OCI-LY7 (cell line): ENCODE data around the gene ZNF486. TPM values are rescaled to one million over a fixed set of nuclear protein-coding genes. Genes with fewer than 3 reads are reported as not detected.

Experiments
- BruUV-seq: library from RNA; stranded (reverse); fragments of 400-500 nt; replicated peaks from 2 replicates; lab custom pipeline; 2021; lab: Mats Ljungman, UMichigan
- CTCF ChIA-PET: fragments of 300-600 bp; sonication (Branson Sonifier 250); formaldehyde crosslinking; loops from one replicate; lab custom pipeline; 2022; ENCODE audit warnings: antibody characterized with exemption; ENCODE audit not compliant: unreplicated experiment; lab: Charles Lee
- POLR2A ChIA-PET: fragments of 300-600 bp; sonication (Branson Sonifier 250); formaldehyde crosslinking; loops from one replicate; lab custom pipeline; 2022; ENCODE audit warnings: antibody characterized with exemption; lab: Charles Lee
- DNase-seq: peaks from one replicate; pipeline ENCODE4 v3.0.0-alpha.2; 2015; ENCODE audit warnings: low spot score
- H2AFZ ChIP-seq: fragments of 200-600 bp; sonication (generic), shearing (Covaris generic); 2 replicates; pipeline ENCODE4 v1.6.1; 2014; ENCODE audit warnings: mild to moderate bottlenecking, antibody characterized with exemption, low read length, moderate library complexity
- H3K27ac ChIP-seq: fragments of 200-600 bp; sonication (generic); 2 replicates; pipeline ENCODE4 v1.5.1; 2014; ENCODE audit warnings: mixed run types, low read depth, mild to moderate bottlenecking, moderate library complexity, low read length, inconsistent platforms; ENCODE audit not compliant: poor library complexity, severe bottlenecking
- H3K36me3 ChIP-seq: fragments of 200-600 bp; sonication (generic); 2 replicates; pipeline ENCODE4 v1.6.1; 2014; ENCODE audit warnings: mild to moderate bottlenecking, antibody characterized with exemption, low read length, moderate library complexity, mixed read lengths; ENCODE audit not compliant: insufficient read depth
- H3K4me1 ChIP-seq: fragments of 200-600 bp; sonication (generic); 2 replicates; pipeline ENCODE4 v1.5.1; 2014; ENCODE audit warnings: mild to moderate bottlenecking, low read length; ENCODE audit not compliant: insufficient read depth, poor library complexity, severe bottlenecking
- H3K4me2 ChIP-seq: fragments of 200-600 bp; sonication (generic); 2 replicates; pipeline ENCODE4 v1.6.1; 2014; ENCODE audit warnings: mild to moderate bottlenecking, low read length
- H3K4me3 ChIP-seq: fragments of 200-600 bp; sonication (generic); 2 replicates; pipeline ENCODE4 v1.5.1; 2014; ENCODE audit warnings: mild to moderate bottlenecking, low read depth, low read length; ENCODE audit not compliant: poor library complexity, severe bottlenecking
- H3K79me2 ChIP-seq: fragments of 200-600 bp; sonication (generic); 2 replicates; pipeline ENCODE4 v1.6.1; 2016; ENCODE audit warnings: low read depth, mild to moderate bottlenecking, low read length, moderate library complexity, mixed read lengths; ENCODE audit not compliant: insufficient read depth
- H3K9me2 ChIP-seq: fragments of 200-600 bp; sonication (generic); 2 replicates; pipeline ENCODE4 v1.6.1; 2016; ENCODE audit warnings: mild to moderate bottlenecking, low read length, mixed read lengths; ENCODE audit not compliant: insufficient read depth
- H3K9me3 ChIP-seq: fragments of 200-600 bp; sonication (generic); 2 replicates; pipeline ENCODE4 v1.6.1; 2014; ENCODE audit warnings: mild to moderate bottlenecking, mixed run types, low read length, mixed read lengths
- H4K20me1 ChIP-seq: fragments of 200-600 bp; sonication (generic); 2 replicates; pipeline ENCODE4 v1.6.1; 2014; ENCODE audit warnings: mild to moderate bottlenecking, antibody characterized with exemption, low read length, moderate library complexity, mixed read lengths; ENCODE audit not compliant: insufficient read depth
- CTCF ChIP-seq: fragments of 200-600 bp; sonication (generic); conservative IDR thresholded peaks from 2 replicates; pipeline ENCODE4 v1.5.1; 2014; ENCODE audit warnings: mild to moderate bottlenecking, antibody characterized with exemption, low read length, moderate library complexity, mixed read lengths
- EZH2phosphoT487 ChIP-seq: fragments of 200-600 bp; sonication (generic); IDR thresholded peaks from 2 replicates; pipeline ENCODE4 v1.6.1; 2018; ENCODE audit warnings: low read depth, borderline replicate concordance, mild to moderate bottlenecking, mixed run types, antibody characterized with exemption, low read length, moderate library complexity, mixed read lengths
- intact Hi-C: fragments of 100-400 bp; cut with micrococcal nuclease; formaldehyde crosslinking; loops from one replicate; pipeline ENCODE4 v1.10.0; 2022; ENCODE audit not compliant: unreplicated experiment
- total RNA-seq, 2 experiments: library from RNA; depleted of rRNA in 1 of 2; stranded (reverse); fragments of >200 nt in 1 of 2; shearing (Covaris generic) in 1 of 2; gene quantifications; 2 replicates each; pipeline ENCODE4 v1.2.3, GENCODE V29; 2014 to 2022

The ZNF486 gene
- total RNA-seq, 2 experiments from 2014 or later: 0.03 to 0.08 TPM

DNA sequence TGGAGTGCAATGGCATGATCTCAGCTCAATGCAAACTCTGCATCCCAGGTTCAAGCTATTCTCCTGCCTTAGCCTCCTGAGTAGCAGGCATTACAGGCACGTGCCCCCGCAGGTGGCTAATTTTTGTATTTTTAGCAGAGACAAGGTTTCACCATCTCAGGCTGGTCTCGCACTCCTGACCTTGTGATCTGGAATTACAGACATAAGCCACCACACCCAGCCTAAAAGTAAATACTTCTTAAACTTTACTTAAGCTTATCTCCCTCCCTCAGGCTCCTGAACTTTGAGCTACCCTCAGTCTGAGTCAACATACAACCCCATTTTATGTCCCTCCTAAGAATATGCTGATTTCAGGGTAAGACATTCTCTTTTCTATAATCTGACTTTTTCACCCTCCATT lies 66.1 kb downstream of the ZNF486 start:
- H3K79me2 ChIP-seq: peaks cover 90% of the 10 kb centered on the region
- peaks cover 85% of the 10 kb centered on the region for H3K36me3 ChIP-seq
- no peaks in the 10 kb centered on the region for H3K9me2 ChIP-seq
- H4K20me1 ChIP-seq: no peaks in the 10 kb centered on the region
- no peak overlapping the region for H2AFZ ChIP-seq
- no peak overlapping the region for H3K4me3 ChIP-seq
- peaks cover 40% of the 10 kb centered on the region for H3K9me3 ChIP-seq
- H3K4me1 ChIP-seq: peaks cover 18% of the 10 kb centered on the region
- intact Hi-C loops: no loop called here
- BruUV-seq: no TSS peak
- H3K4me2 ChIP-seq: no peak overlapping the region
- ChIA-PET CTCF (no interaction called here), POLR2A (no interaction called here)
- TF ChIP-seq CTCF (no peak), EZH2phosphoT487 (no peak)
- DNase-seq: no peak
- H3K27ac ChIP-seq: no peak overlapping the region

GRCh38 chr19:20235156-20235555 lies 68.1 kb downstream of the ZNF486 start:
- Histone ChIP-seq H3K9me3 (peaks cover 35% of the 10 kb centered on the region), H3K4me2 (0 out of 2 replicates have a peak overlapping the region, but pooled peaks have one; percentile 7), H3K36me3 (peaks cover 71% of the 10 kb centered on the region), H3K79me2 (peaks cover 78% of the 10 kb centered on the region), H3K4me3 (no peak overlapping the region), H3K4me1 (peaks cover 28% of the 10 kb centered on the region), H3K9me2 (no peaks in the 10 kb centered on the region), H3K27ac (no peak overlapping the region), H2AFZ (no peak overlapping the region), H4K20me1 (no peaks in the 10 kb centered on the region)
- BruUV-seq: no TSS peak
- CTCF ChIA-PET: no interaction called here
- TF ChIP-seq EZH2phosphoT487 (no peak), CTCF (no peak)
- intact Hi-C loops: no loop called here
- DNase-seq: no peak
- POLR2A ChIA-PET: interaction anchor here (0.6 to 0.8 kb wide), 5 partner anchors 56 to 809 kb away, joined by 3 to 6 read pairs (median 3); no protein-coding TSS in a partner anchor

GRCh38 chr19:20237773-20238623 lies 71.0 kb downstream of the ZNF486 start:
- DNase-seq: peak; percentile 97
- TF ChIP-seq CTCF (peak; percentile 27; the same call in 1 of the 2 replicates), EZH2phosphoT487 (no peak)
- Histone ChIP-seq H3K4me1 (peaks cover 28% of the 10 kb centered on the region), H4K20me1 (no peaks in the 10 kb centered on the region), H3K36me3 (peaks cover 45% of the 10 kb centered on the region), H3K4me2 (peak overlapping the region; percentile 85), H2AFZ (peak overlapping the region; percentile 81), H3K4me3 (peak overlapping the region; percentile 89), H3K9me2 (no peaks in the 10 kb centered on the region), H3K9me3 (peaks cover 20% of the 10 kb centered on the region), H3K27ac (peak overlapping the region; percentile 78), H3K79me2 (peaks cover 53% of the 10 kb centered on the region)
- intact Hi-C loops: no loop called here
- POLR2A ChIA-PET: interaction anchor here (0.6 to 2.1 kb wide), 19 partner anchors 9 to 1091 kb away, joined by 3 to 15 read pairs (median 3); partner anchors contain the start of genes ZNF66, ZNF682, ZNF708 and ZNF85
- no TSS peak for BruUV-seq
- CTCF ChIA-PET: no interaction called here
